ENCODE results near the gene FCHSD2.

The FCHSD2 gene

DNA sequence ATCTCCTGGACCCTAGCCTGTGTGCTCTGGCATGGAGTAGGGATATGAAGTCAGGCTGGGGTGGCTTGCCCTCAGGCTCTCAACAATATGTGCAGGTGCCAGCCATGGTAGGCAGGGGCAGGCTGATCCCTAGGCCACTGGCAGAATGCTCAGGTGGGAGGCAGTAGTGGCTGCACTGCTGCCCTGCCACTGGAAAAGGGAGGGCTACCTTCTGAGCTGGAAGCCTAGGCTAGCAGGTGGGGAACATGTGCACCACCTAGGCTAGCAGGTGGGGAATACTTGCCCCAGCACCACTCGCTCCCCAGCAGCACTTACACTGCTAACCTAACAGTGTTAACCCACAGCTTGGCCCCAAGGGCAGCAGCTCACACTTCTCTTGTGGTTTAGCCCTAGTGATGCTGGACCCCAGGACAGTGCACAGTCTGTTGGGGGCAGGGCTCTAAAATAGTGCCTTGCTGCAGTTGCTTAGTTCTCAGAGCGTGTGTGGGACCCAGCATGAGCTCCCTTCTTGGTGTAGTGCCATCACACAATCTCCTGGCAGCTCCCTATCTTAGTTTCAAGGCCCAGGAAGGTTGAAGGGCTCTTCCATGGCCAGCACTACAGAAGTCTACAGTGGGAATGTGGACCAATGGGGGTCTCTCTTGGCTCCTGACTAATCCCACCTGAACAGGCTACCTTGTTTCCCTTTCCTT is 130.8 kb downstream of the FCHSD2 start:
- Histone ChIP-seq H3K4me1 (ENCODE audit: control insufficient read depth, insufficient read depth, low read length) (no peaks in the 10 kb centered on the region), H3K9me3 (ENCODE audit: control insufficient read depth in 2 of 2, low read length in 2 of 2) (peaks cover 5 to 12% of the 10 kb centered on the region in 2 donors), H3K36me3 (ENCODE audit: control insufficient read depth in 2 of 2, insufficient read depth in 2 of 2, low read length in 2 of 2) (peaks cover 0 to 5% of the 10 kb centered on the region in 2 donors), H3K27ac (ENCODE audit: low read length) (no peak overlapping the region), H3K4me3 (ENCODE audit: low read length in 2 of 2) (no peak overlapping the region), H3K27me3 (ENCODE audit: control insufficient read depth in 1 of 2, insufficient read depth in 2 of 2, low read length in 2 of 2) (no peaks in the 10 kb centered on the region), H3K9ac (ENCODE audit: low read length in 2 of 2) (no peak overlapping the region)

DNA sequence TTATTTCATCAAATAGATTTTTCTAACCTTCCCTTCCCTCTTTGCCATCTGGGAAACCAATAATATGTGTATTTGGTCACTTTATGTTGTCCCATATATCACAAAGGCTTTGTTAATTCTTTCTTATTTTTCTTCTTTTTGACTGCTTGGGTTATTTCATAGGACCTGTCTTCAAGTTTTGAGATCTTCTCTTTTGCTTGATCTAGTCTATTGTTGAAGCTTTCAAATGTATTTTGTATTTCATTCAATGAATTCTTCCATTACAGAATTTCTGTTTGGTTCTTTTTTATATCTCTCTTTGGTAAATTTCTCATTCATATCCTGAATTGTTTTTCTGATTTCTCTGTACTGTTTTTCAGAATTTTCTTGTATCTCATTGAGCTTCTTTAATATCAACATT is 132.1 kb downstream of the FCHSD2 start:
- Histone ChIP-seq H3K36me3 (ENCODE audit: control insufficient read depth in 2 of 2, insufficient read depth in 2 of 2, low read length in 2 of 2) (peaks cover 0 to 5% of the 10 kb centered on the region in 2 donors), H3K4me1 (ENCODE audit: control insufficient read depth, insufficient read depth, low read length) (no peaks in the 10 kb centered on the region), H3K27me3 (ENCODE audit: control insufficient read depth in 1 of 2, insufficient read depth in 2 of 2, low read length in 2 of 2) (no peaks in the 10 kb centered on the region), H3K9ac (ENCODE audit: low read length in 2 of 2) (no peak overlapping the region), H3K4me3 (ENCODE audit: low read length in 2 of 2) (no peak overlapping the region), H3K27ac (ENCODE audit: low read length) (no peak overlapping the region), H3K9me3 (ENCODE audit: control insufficient read depth in 2 of 2, low read length in 2 of 2) (peaks cover 5 to 12% of the 10 kb centered on the region in 2 donors)

DNA sequence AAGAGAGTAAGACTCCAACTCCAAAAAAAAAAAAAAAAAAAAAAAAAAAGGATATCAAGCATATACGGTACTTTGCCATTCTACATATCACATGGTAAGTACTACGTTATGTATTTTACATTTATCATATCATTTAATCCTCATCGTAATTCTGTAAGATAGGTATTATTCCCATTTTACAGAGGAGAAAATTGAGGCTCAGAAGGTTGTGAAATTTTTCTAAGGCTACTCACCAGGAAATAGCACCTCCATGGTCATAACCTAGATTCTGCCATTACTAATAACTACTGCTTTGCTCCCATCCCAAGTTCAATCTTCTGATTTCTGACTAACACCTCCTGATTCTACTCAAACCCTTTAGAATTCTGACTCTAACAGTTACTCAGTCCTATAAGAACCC is 138.0 kb downstream of the FCHSD2 start:
- Histone ChIP-seq H3K36me3 (ENCODE audit: control insufficient read depth in 2 of 2, insufficient read depth in 2 of 2, low read length in 2 of 2) (no peaks in the 10 kb centered on the region), H3K9me3 (ENCODE audit: control insufficient read depth in 2 of 2, low read length in 2 of 2) (no peaks in the 10 kb centered on the region), H3K27ac (ENCODE audit: low read length) (no peak overlapping the region), H3K9ac (ENCODE audit: low read length in 2 of 2) (no peak overlapping the region), H3K4me3 (ENCODE audit: low read length in 2 of 2) (no peak overlapping the region), H3K4me1 (ENCODE audit: control insufficient read depth, insufficient read depth, low read length) (no peaks in the 10 kb centered on the region), H3K27me3 (ENCODE audit: control insufficient read depth in 1 of 2, insufficient read depth in 2 of 2, low read length in 2 of 2) (no peaks in the 10 kb centered on the region)

DNA sequence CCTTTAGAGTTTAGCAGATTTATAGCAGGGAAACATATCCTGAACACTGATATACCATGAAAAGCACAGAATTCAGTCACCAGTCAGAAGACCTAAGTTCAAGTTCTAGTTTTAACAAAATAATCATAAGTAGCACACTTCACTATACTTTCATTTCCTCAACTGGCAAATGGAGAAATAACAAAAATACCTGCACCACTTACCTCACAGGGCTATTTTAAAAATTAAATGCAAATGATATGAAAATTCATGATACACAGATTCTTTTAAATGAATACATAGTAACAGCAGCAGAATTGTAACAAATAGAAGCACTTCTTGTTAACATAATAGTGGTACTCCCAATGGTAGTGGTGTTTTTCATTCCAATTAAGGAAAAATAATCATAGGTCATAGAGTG is 139.0 kb downstream of the FCHSD2 start:
- Histone ChIP-seq H3K27ac (ENCODE audit: low read length) (no peak overlapping the region), H3K4me1 (ENCODE audit: control insufficient read depth, insufficient read depth, low read length) (no peaks in the 10 kb centered on the region), H3K9ac (ENCODE audit: low read length in 2 of 2) (no peak overlapping the region), H3K4me3 (ENCODE audit: low read length in 2 of 2) (no peak overlapping the region), H3K36me3 (ENCODE audit: control insufficient read depth in 2 of 2, insufficient read depth in 2 of 2, low read length in 2 of 2) (no peaks in the 10 kb centered on the region), H3K9me3 (ENCODE audit: control insufficient read depth in 2 of 2, low read length in 2 of 2) (no peaks in the 10 kb centered on the region), H3K27me3 (ENCODE audit: control insufficient read depth in 1 of 2, insufficient read depth in 2 of 2, low read length in 2 of 2) (no peaks in the 10 kb centered on the region)

DNA sequence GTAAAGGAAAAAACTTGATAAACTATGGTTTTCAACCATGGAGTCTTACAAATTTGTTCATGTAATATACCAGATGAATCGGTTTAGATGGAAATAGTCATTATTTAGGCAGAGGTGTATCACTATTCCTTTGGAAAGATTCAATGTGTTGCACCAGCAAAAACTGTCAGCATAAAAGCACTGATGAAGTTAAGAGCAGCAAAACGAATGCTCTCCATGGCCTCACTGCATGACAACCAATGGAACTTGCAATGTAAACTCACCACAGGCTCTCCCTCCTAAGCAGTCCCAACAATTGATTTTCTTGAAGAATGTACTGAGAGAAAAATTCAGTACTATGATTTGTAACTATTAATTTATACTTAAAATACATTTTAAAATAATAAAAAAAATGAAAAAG is 139.9 kb downstream of the FCHSD2 start:
- Histone ChIP-seq H3K36me3 (ENCODE audit: control insufficient read depth in 2 of 2, insufficient read depth in 2 of 2, low read length in 2 of 2) (no peaks in the 10 kb centered on the region), H3K4me3 (ENCODE audit: low read length in 2 of 2) (no peak overlapping the region), H3K27me3 (ENCODE audit: control insufficient read depth in 1 of 2, insufficient read depth in 2 of 2, low read length in 2 of 2) (no peaks in the 10 kb centered on the region), H3K4me1 (ENCODE audit: control insufficient read depth, insufficient read depth, low read length) (no peaks in the 10 kb centered on the region), H3K9ac (ENCODE audit: low read length in 2 of 2) (no peak overlapping the region), H3K9me3 (ENCODE audit: control insufficient read depth in 2 of 2, low read length in 2 of 2) (no peaks in the 10 kb centered on the region), H3K27ac (ENCODE audit: low read length) (no peak overlapping the region)

DNA sequence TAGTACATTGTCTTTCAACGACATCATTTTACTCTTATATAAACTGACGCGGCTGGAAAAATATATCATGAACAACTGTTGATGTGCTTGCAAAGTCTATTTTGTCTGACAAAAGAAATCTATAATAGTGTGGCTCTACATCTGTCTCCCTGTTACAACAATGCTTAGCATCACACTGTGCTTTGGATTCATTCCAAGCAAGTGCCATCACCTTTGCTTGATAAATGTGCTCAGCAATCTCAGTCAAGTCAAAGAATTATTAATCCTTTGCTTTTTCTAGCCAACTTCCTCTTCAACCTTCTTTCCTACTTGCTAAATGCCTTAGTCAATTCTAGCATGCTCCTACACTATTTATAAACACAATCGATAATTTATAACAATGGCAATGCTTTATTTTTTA is 140.5 kb downstream of the FCHSD2 start:
- Histone ChIP-seq H3K9ac (ENCODE audit: low read length in 2 of 2) (no peak overlapping the region), H3K9me3 (ENCODE audit: control insufficient read depth in 2 of 2, low read length in 2 of 2) (no peaks in the 10 kb centered on the region), H3K4me3 (ENCODE audit: low read length in 2 of 2) (no peak overlapping the region), H3K27ac (ENCODE audit: low read length) (no peak overlapping the region), H3K36me3 (ENCODE audit: control insufficient read depth in 2 of 2, insufficient read depth in 2 of 2, low read length in 2 of 2) (no peaks in the 10 kb centered on the region), H3K4me1 (ENCODE audit: control insufficient read depth, insufficient read depth, low read length) (no peaks in the 10 kb centered on the region), H3K27me3 (ENCODE audit: control insufficient read depth in 1 of 2, insufficient read depth in 2 of 2, low read length in 2 of 2) (no peaks in the 10 kb centered on the region)

DNA sequence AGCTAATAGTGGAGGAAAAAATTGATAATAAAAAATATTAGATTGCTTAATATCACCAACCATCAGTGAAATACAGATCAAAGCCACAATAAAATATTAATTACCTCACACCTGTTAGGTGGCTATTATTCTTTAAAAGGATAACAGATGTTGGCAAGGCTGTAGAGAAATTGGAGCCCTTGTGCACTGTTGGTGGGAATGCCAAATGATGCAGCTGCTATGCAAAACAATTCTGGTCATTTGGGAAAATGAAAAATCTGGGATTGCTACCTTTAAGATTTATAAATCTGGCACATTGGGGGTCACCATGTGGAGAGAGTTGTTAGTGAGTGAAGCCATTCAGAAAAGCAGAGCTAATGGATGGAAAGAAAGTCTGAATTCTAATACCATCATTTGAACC is 143.4 kb downstream of the FCHSD2 start:
- H3K9ac ChIP-seq (ENCODE audit: low read length in 2 of 2), result no peak overlapping the region
- no peak overlapping the region for H3K4me3 ChIP-seq (ENCODE audit: low read length in 2 of 2)
- no peaks in the 10 kb centered on the region for H3K27me3 ChIP-seq (ENCODE audit: control insufficient read depth in 1 of 2, insufficient read depth in 2 of 2, low read length in 2 of 2)
- no peaks in the 10 kb centered on the region for H3K36me3 ChIP-seq (ENCODE audit: control insufficient read depth in 2 of 2, insufficient read depth in 2 of 2, low read length in 2 of 2)
- no peaks in the 10 kb centered on the region for H3K4me1 ChIP-seq (ENCODE audit: control insufficient read depth, insufficient read depth, low read length)
- no peaks in the 10 kb centered on the region for H3K9me3 ChIP-seq (ENCODE audit: control insufficient read depth in 2 of 2, low read length in 2 of 2)
- no peak overlapping the region for H3K27ac ChIP-seq (ENCODE audit: low read length)

DNA sequence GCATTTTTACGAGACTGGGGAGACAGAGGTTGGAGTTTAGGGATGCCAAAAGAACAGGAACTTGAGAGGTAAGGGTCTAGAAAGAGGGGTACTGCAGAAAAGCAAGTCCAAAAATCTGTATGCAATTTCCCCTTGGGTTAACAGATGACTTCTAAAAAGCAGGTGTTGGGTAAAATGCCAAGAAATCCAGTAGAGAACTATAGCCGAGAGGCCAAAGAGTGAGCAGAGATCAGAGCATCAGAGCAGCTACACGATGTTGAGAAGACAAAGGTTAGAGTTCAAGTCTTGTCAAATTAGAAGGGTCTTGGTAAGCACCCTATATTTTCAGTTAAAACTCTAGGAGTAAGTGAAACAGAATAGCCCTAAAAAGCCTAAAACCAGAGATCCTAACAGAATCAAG is 145.2 kb downstream of the FCHSD2 start:
- Histone ChIP-seq H3K9me3 (ENCODE audit: control insufficient read depth in 2 of 2, low read length in 2 of 2) (no peaks in the 10 kb centered on the region), H3K27me3 (ENCODE audit: control insufficient read depth in 1 of 2, insufficient read depth in 2 of 2, low read length in 2 of 2) (no peaks in the 10 kb centered on the region), H3K36me3 (ENCODE audit: control insufficient read depth in 2 of 2, insufficient read depth in 2 of 2, low read length in 2 of 2) (no peaks in the 10 kb centered on the region), H3K4me1 (ENCODE audit: control insufficient read depth, insufficient read depth, low read length) (no peaks in the 10 kb centered on the region), H3K9ac (ENCODE audit: low read length in 2 of 2) (no peak overlapping the region), H3K4me3 (ENCODE audit: low read length in 2 of 2) (no peak overlapping the region), H3K27ac (ENCODE audit: low read length) (no peak overlapping the region)

DNA sequence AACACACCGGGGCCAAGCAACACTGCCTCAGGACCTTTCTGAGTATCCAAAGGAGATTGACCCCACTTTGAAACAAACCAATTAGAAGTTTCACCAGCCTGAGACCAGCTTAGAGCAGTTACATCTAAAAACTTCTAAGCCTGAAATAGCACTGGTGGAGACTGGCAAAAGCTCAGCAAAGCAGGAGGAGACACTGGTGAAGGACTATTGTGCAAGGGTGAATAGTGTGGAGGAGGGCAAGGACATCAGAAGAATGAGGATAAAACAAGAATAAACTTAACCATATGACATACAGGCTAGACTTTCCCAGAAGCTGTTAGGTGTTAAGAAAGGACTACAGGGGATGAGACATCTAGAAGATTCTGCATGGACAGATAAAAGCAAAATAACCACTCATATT is 152.4 kb downstream of the FCHSD2 start:
- H3K9ac ChIP-seq (ENCODE audit: low read length in 2 of 2), result no peak overlapping the region
- no peak overlapping the region for H3K27ac ChIP-seq (ENCODE audit: low read length)
- H3K27me3 ChIP-seq (ENCODE audit: control insufficient read depth in 1 of 2, insufficient read depth in 2 of 2, low read length in 2 of 2), result no peaks in the 10 kb centered on the region
- H3K4me3 ChIP-seq (ENCODE audit: low read length in 2 of 2), result no peak overlapping the region
- no peaks in the 10 kb centered on the region for H3K9me3 ChIP-seq (ENCODE audit: control insufficient read depth in 2 of 2, low read length in 2 of 2)
- no peaks in the 10 kb centered on the region for H3K4me1 ChIP-seq (ENCODE audit: control insufficient read depth, insufficient read depth, low read length)
- no peaks in the 10 kb centered on the region for H3K36me3 ChIP-seq (ENCODE audit: control insufficient read depth in 2 of 2, insufficient read depth in 2 of 2, low read length in 2 of 2)

DNA sequence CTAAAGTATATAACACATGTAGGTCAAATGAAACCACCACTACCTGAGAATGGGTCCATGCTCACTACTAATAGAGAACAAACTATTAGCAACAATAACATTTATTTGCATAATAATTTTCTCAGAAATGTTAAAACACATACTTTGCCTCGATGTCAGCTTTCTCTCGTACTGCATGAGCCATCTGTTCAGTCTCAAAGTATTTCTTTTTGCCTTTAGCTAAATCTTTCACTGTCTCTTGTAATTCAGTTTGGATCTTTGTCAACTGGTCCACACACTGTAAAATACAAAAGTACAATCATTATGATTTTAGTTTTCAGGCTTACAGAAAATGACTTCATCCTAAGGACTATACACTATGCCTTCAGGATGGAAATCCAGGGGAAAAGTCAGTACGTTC is 153.3 kb downstream of the FCHSD2 start:
- no peaks in the 10 kb centered on the region for H3K9me3 ChIP-seq (ENCODE audit: control insufficient read depth in 2 of 2, low read length in 2 of 2)
- no peak overlapping the region for H3K4me3 ChIP-seq (ENCODE audit: low read length in 2 of 2)
- no peak overlapping the region for H3K9ac ChIP-seq (ENCODE audit: low read length in 2 of 2)
- H3K4me1 ChIP-seq (ENCODE audit: control insufficient read depth, insufficient read depth, low read length), result no peaks in the 10 kb centered on the region
- no peaks in the 10 kb centered on the region for H3K27me3 ChIP-seq (ENCODE audit: control insufficient read depth in 1 of 2, insufficient read depth in 2 of 2, low read length in 2 of 2)
- H3K27ac ChIP-seq (ENCODE audit: low read length), result no peak overlapping the region
- no peaks in the 10 kb centered on the region for H3K36me3 ChIP-seq (ENCODE audit: control insufficient read depth in 2 of 2, insufficient read depth in 2 of 2, low read length in 2 of 2)

DNA sequence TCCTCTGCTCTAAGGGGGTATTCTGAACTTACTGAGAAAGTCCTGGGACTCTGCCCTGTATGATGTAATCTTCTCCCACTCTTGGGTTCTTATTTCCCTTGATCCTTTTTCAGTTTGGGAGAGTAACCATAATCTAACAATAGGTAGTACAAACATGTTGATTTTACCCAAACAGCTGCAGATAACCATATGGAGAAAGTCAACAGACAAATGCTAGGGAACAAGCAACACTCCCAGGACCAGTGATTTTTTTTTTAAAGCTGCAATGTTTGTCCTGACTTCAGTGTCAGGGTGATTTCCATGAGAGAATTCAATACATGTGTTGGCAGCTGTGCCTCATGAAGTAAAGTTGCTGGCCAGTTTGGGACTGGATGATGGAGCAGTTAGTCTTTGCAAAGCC is 156.5 kb downstream of the FCHSD2 start:
- Histone ChIP-seq H3K36me3 (ENCODE audit: control insufficient read depth in 2 of 2, insufficient read depth in 2 of 2, low read length in 2 of 2) (no peaks in the 10 kb centered on the region), H3K27me3 (ENCODE audit: control insufficient read depth in 1 of 2, insufficient read depth in 2 of 2, low read length in 2 of 2) (no peaks in the 10 kb centered on the region), H3K9ac (ENCODE audit: low read length in 2 of 2) (no peak overlapping the region), H3K9me3 (ENCODE audit: control insufficient read depth in 2 of 2, low read length in 2 of 2) (no peaks in the 10 kb centered on the region), H3K4me1 (ENCODE audit: control insufficient read depth, insufficient read depth, low read length) (no peaks in the 10 kb centered on the region), H3K27ac (ENCODE audit: low read length) (no peak overlapping the region), H3K4me3 (ENCODE audit: low read length in 2 of 2) (no peak overlapping the region)

All from stomach smooth muscle (tissue), 2 donors.